Activated naive CD4-positive, alpha-beta T cell treated with anti-CD3 and anti-CD28 coated beads for 36 hours (primary cell): ENCODE data around the gene KCNH2. TPM values are rescaled to one million over a fixed set of nuclear protein-coding genes. Genes with fewer than 3 reads are reported as not detected.

ENCODE experiments used
- CTCF ChIA-PET: fragments of 350-600 bp; sonication (Branson Sonifier 250); formaldehyde crosslinking; loops from one replicate; lab custom pipeline; 2021; ENCODE audit warnings: antibody characterized with exemption; lab: Charles Lee
- DNase-seq: peaks from one replicate; pipeline ENCODE4 v3.0.0-alpha.2; 2020
- H3K27ac Mint-ChIP-seq: one replicate; pipeline ENCODE4 v1.8.0; 2021; ENCODE audit warnings: mild to moderate bottlenecking, mixed read lengths
- H3K27me3 Mint-ChIP-seq: one replicate; pipeline ENCODE4 v1.8.0; 2021; ENCODE audit warnings: low read depth, mixed read lengths
- H3K36me3 Mint-ChIP-seq: one replicate; pipeline ENCODE4 v1.8.0; 2021; ENCODE audit warnings: low read depth, mixed read lengths
- H3K4me1 Mint-ChIP-seq: one replicate; pipeline ENCODE4 v1.8.0; 2021; ENCODE audit warnings: low read depth, mixed read lengths
- H3K4me3 Mint-ChIP-seq: one replicate; pipeline ENCODE4 v1.8.0; 2021; ENCODE audit warnings: mild to moderate bottlenecking, moderate library complexity, mixed read lengths
- H3K9me3 Mint-ChIP-seq: one replicate; pipeline ENCODE4 v1.8.0; 2021; ENCODE audit warnings: mixed read lengths
- intact Hi-C: fragments of 100-400 bp; cut with micrococcal nuclease; formaldehyde crosslinking; loops from one replicate; pipeline ENCODE4 v1.15.1; 2023
- total RNA-seq, 2 experiments: library from RNA; stranded (reverse); gene quantifications; one replicate each; pipeline ENCODE4 v1.2.3, GENCODE V29; 2021

KCNH2 gene
- total RNA-seq, 2 experiments from 2014 or later, result 0.17 to 0.19 TPM

- DNase-seq, result peak; percentile 2
- no peak overlapping the region for H3K27ac Mint-ChIP-seq
- CTCF ChIA-PET, result no interaction called here
Observed at GRCh38 chr7:150947241-150947745, 30.8 kb downstream of the KCNH2 start.

GRCh38 chr7:150946421-150947240 lies 31.5 kb downstream of the KCNH2 start:
- Mint-ChIP-seq H3K4me1 (peaks cover 13% of the 10 kb centered on the region), H3K27me3 (peaks cover 6% of the 10 kb centered on the region), H3K36me3 (no peaks in the 10 kb centered on the region), H3K4me3 (no peak overlapping the region), H3K27ac (no peak overlapping the region), H3K9me3 (no peaks in the 10 kb centered on the region)
- DNase-seq, result no peak
- intact Hi-C loops, result no loop called here
- CTCF ChIA-PET, result no interaction called here

More at GRCh38 chr7:150947241-150947745, 30.8 kb downstream of the KCNH2 start:
- Mint-ChIP-seq H3K4me3 (no peak overlapping the region), H3K9me3 (no peaks in the 10 kb centered on the region), H3K36me3 (no peaks in the 10 kb centered on the region), H3K27me3 (peaks cover 6% of the 10 kb centered on the region), H3K4me1 (peaks cover 7% of the 10 kb centered on the region)
- intact Hi-C loops, result no loop called here

GRCh38 chr7:150945853-150946420 lies 32.2 kb downstream of the KCNH2 start:
- H3K4me3 Mint-ChIP-seq, result no peak overlapping the region
- H3K27ac Mint-ChIP-seq, result no peak overlapping the region
- no peaks in the 10 kb centered on the region for H3K9me3 Mint-ChIP-seq
- intact Hi-C loops, result no loop called here
- H3K36me3 Mint-ChIP-seq, result no peaks in the 10 kb centered on the region
- peaks cover 17% of the 10 kb centered on the region for H3K4me1 Mint-ChIP-seq
- CTCF ChIA-PET, result no interaction called here
- H3K27me3 Mint-ChIP-seq, result peaks cover 6% of the 10 kb centered on the region
- DNase-seq, result no peak

GRCh38 chr7:150945171-150945852 lies 32.8 kb downstream of the KCNH2 start:
- Mint-ChIP-seq H3K27ac (no peak overlapping the region), H3K4me3 (no peak overlapping the region), H3K9me3 (no peaks in the 10 kb centered on the region), H3K27me3 (peaks cover 6% of the 10 kb centered on the region), H3K36me3 (no peaks in the 10 kb centered on the region), H3K4me1 (peaks cover 17% of the 10 kb centered on the region)
- CTCF ChIA-PET, result no interaction called here
- peak; percentile 1 for DNase-seq
- intact Hi-C loops, result no loop called here

- no peaks in the 10 kb centered on the region for H3K36me3 Mint-ChIP-seq
- no peak overlapping the region for H3K27ac Mint-ChIP-seq
- H3K4me3 Mint-ChIP-seq, result no peak overlapping the region
- H3K4me1 Mint-ChIP-seq, result peaks cover 17% of the 10 kb centered on the region
- peak; percentile 2 for DNase-seq
- intact Hi-C loops, result no loop called here
- no peaks in the 10 kb centered on the region for H3K9me3 Mint-ChIP-seq
- CTCF ChIA-PET, result no interaction called here
- peaks cover 6% of the 10 kb centered on the region for H3K27me3 Mint-ChIP-seq
Observed at GRCh38 chr7:150944066-150945042, 33.8 kb downstream of the KCNH2 start.

- no peak for DNase-seq
- H3K27ac Mint-ChIP-seq, result no peak overlapping the region
- CTCF ChIA-PET, result interaction anchor here (1.0 to 1.3 kb wide), 2 partner anchors 14 to 19 kb away, joined by 3 to 6 read pairs; no protein-coding TSS in a partner anchor
- no peaks in the 10 kb centered on the region for H3K36me3 Mint-ChIP-seq
- intact Hi-C loops, result no loop called here
- H3K27me3 Mint-ChIP-seq, result peaks cover 3% of the 10 kb centered on the region
- H3K9me3 Mint-ChIP-seq, result no peaks in the 10 kb centered on the region
- peaks cover 21% of the 10 kb centered on the region for H3K4me1 Mint-ChIP-seq
- no peak overlapping the region for H3K4me3 Mint-ChIP-seq
Observed at GRCh38 chr7:150943453-150943814, 34.7 kb downstream of the KCNH2 start.

- no peaks in the 10 kb centered on the region for H3K9me3 Mint-ChIP-seq
- intact Hi-C loops, result no loop called here
- H3K36me3 Mint-ChIP-seq, result no peaks in the 10 kb centered on the region
- H3K27ac Mint-ChIP-seq, result no peak overlapping the region
- CTCF ChIA-PET, result interaction anchor here (1.0 to 1.3 kb wide), 2 partner anchors 14 to 20 kb away, joined by 3 to 6 read pairs; no protein-coding TSS in a partner anchor
- no peak overlapping the region for H3K4me3 Mint-ChIP-seq
- DNase-seq, result no peak
- H3K27me3 Mint-ChIP-seq, result peaks cover 3% of the 10 kb centered on the region
- peaks cover 27% of the 10 kb centered on the region for H3K4me1 Mint-ChIP-seq
Observed at GRCh38 chr7:150942591-150943452, 35.3 kb downstream of the KCNH2 start.

GRCh38 chr7:150942001-150942590 lies 36.0 kb downstream of the KCNH2 start:
- H3K9me3 Mint-ChIP-seq, result no peaks in the 10 kb centered on the region
- H3K4me1 Mint-ChIP-seq, result peaks cover 32% of the 10 kb centered on the region
- peak; percentile 75 for DNase-seq
- CTCF ChIA-PET, result interaction anchor here (1.0 to 1.3 kb wide), 2 partner anchors 13 to 21 kb away, joined by 3 to 6 read pairs; no protein-coding TSS in a partner anchor
- intact Hi-C loops, result no loop called here
- H3K27me3 Mint-ChIP-seq, result peaks cover 3% of the 10 kb centered on the region
- no peaks in the 10 kb centered on the region for H3K36me3 Mint-ChIP-seq
- H3K4me3 Mint-ChIP-seq, result no peak overlapping the region
- H3K27ac Mint-ChIP-seq, result no peak overlapping the region

- H3K27ac Mint-ChIP-seq, result no peak overlapping the region
- intact Hi-C loops, result no loop called here
- peaks cover 32% of the 10 kb centered on the region for H3K4me1 Mint-ChIP-seq
- H3K4me3 Mint-ChIP-seq, result no peak overlapping the region
- no peak for DNase-seq
- H3K9me3 Mint-ChIP-seq, result no peaks in the 10 kb centered on the region
- H3K27me3 Mint-ChIP-seq, result peaks cover under 1% of the 10 kb centered on the region
- H3K36me3 Mint-ChIP-seq, result no peaks in the 10 kb centered on the region
- CTCF ChIA-PET, result no interaction called here
Observed at GRCh38 chr7:150941351-150942000, 36.6 kb downstream of the KCNH2 start.

GRCh38 chr7:150940431-150941102 lies 37.6 kb downstream of the KCNH2 start:
- DNase-seq, result no peak
- H3K4me3 Mint-ChIP-seq, result no peak overlapping the region
- H3K36me3 Mint-ChIP-seq, result no peaks in the 10 kb centered on the region
- intact Hi-C loops, result no loop called here
- H3K27ac Mint-ChIP-seq, result no peak overlapping the region
- CTCF ChIA-PET, result interaction anchor here (0.6 kb wide), 1 partner anchor 134 kb away, joined by 4 read pairs; no protein-coding TSS in a partner anchor
- peaks cover 32% of the 10 kb centered on the region for H3K4me1 Mint-ChIP-seq
- no peaks in the 10 kb centered on the region for H3K9me3 Mint-ChIP-seq
- H3K27me3 Mint-ChIP-seq, result no peaks in the 10 kb centered on the region
